ENCODE results near the gene FOXO3. TPM values are rescaled to one million over a fixed set of nuclear protein-coding genes. Genes with fewer than 3 reads are reported as not detected.

The FOXO3 gene
- total RNA-seq, 1 donor from 2014 or later: 43.3 TPM

- TF ChIP-seq, protein P1, sequence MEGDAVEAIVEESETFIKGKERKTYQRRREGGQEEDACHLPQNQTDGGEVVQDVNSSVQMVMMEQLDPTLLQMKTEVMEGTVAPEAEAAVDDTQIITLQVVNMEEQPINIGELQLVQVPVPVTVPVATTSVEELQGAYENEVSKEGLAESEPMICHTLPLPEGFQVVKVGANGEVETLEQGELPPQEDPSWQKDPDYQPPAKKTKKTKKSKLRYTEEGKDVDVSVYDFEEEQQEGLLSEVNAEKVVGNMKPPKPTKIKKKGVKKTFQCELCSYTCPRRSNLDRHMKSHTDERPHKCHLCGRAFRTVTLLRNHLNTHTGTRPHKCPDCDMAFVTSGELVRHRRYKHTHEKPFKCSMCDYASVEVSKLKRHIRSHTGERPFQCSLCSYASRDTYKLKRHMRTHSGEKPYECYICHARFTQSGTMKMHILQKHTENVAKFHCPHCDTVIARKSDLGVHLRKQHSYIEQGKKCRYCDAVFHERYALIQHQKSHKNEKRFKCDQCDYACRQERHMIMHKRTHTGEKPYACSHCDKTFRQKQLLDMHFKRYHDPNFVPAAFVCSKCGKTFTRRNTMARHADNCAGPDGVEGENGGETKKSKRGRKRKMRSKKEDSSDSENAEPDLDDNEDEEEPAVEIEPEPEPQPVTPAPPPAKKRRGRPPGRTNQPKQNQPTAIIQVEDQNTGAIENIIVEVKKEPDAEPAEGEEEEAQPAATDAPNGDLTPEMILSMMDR (conservative IDR thresholded peaks at IDR 0.05): no peak
- H3K4me3 Mint-ChIP-seq: peak overlapping the region; percentile 56
- peaks cover 12% of the 10 kb centered on the region for H3K36me3 Mint-ChIP-seq
- H3K9me3 Mint-ChIP-seq: no peaks in the 10 kb centered on the region
- no peaks in the 10 kb centered on the region for H3K27me3 Mint-ChIP-seq
- H3K4me1 Mint-ChIP-seq (ENCODE audit: unreplicated experiment): peaks cover 77% of the 10 kb centered on the region
- no peak for DNase-seq (ENCODE audit: extremely low spot score, unreplicated experiment)
- peak overlapping the region; percentile 86 for H3K27ac Mint-ChIP-seq
These were observed 28.6 kb downstream of the FOXO3 start for GRCh38 chr6:108589244-108589791.

GRCh38 chr6:108591040-108591816 lies 30.5 kb downstream of the FOXO3 start:
- Mint-ChIP-seq H3K4me3 (peak overlapping the region; percentile 32), H3K4me1 (ENCODE audit: unreplicated experiment) (peaks cover 85% of the 10 kb centered on the region), H3K9me3 (no peaks in the 10 kb centered on the region), H3K27me3 (no peaks in the 10 kb centered on the region), H3K36me3 (peaks cover 12% of the 10 kb centered on the region), H3K27ac (peak overlapping the region; percentile 70)
- DNase-seq (ENCODE audit: extremely low spot score, unreplicated experiment): no peak
- TF ChIP-seq, protein P1 (conservative IDR thresholded peaks at IDR 0.05): no peak

DNA sequence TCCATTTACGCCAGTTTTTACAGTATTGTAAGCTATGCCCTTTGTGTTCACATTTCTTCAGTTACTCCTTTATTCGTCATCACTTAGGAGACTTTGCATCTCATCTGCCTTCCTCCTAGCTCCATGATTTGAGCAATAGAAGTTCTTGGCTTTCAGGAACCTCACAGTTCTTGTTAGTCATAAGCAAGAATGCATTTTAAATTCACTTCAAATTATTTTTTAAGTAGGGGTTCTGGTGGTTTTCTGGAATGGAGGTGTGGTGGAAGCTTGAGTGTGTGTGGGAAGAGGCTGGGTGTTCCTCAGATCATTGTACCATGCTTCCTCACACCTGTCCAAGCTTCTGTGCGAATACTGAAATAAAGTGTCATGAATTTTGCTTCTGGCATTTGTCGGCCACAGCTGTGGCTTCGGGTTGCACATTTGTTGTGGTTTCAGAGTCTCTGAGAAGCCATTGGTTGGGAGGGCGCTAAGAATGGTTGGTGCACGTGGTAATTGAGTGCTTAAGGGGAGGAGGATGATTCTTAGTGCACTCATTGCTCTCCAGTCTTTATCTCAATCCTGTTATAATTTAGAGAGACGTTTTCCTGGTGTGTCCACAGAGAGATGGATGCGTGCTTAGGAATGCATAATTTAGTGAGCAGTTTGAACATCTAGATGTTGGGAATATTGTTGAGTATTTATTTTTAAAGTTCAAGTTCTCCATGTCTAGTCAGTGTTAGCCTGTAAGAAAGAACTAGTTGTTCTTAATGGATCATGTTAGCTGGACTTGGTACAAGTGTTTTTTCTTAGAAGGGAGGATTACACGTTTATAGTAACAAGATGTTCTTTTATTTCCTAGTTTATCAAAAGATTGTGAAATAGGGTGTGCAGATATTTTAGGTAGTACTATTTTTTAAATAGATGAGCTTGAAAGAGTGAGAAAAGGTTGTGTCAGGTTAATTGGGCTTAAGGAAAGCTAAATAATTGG lies 31.9 kb downstream of the FOXO3 start:
- no peak for DNase-seq (ENCODE audit: extremely low spot score, unreplicated experiment)
- Mint-ChIP-seq H3K36me3 (peaks cover 8% of the 10 kb centered on the region), H3K4me1 (ENCODE audit: unreplicated experiment) (peaks cover 87% of the 10 kb centered on the region), H3K27me3 (no peaks in the 10 kb centered on the region), H3K27ac (peak overlapping the region; percentile 63), H3K9me3 (no peaks in the 10 kb centered on the region), H3K4me3 (peak overlapping the region; percentile 25)
- TF ChIP-seq, protein P1 (conservative IDR thresholded peaks at IDR 0.05): no peak

- Mint-ChIP-seq H3K4me3 (no peak overlapping the region), H3K36me3 (peaks cover 8% of the 10 kb centered on the region), H3K27ac (no peak overlapping the region), H3K9me3 (no peaks in the 10 kb centered on the region), H3K4me1 (ENCODE audit: unreplicated experiment) (peaks cover 82% of the 10 kb centered on the region), H3K27me3 (no peaks in the 10 kb centered on the region)
- no peak for DNase-seq (ENCODE audit: extremely low spot score, unreplicated experiment)
- TF ChIP-seq, protein P1 (conservative IDR thresholded peaks at IDR 0.05): no peak
These were observed 33.4 kb downstream of the FOXO3 start for GRCh38 chr6:108594151-108594550.

- no peak overlapping the region for H3K4me3 Mint-ChIP-seq
- no peak overlapping the region for H3K27ac Mint-ChIP-seq
- peaks cover 8% of the 10 kb centered on the region for H3K36me3 Mint-ChIP-seq
- H3K4me1 Mint-ChIP-seq (ENCODE audit: unreplicated experiment): peaks cover 82% of the 10 kb centered on the region
- TF ChIP-seq, protein P1 (conservative IDR thresholded peaks at IDR 0.05): no peak
- DNase-seq (ENCODE audit: extremely low spot score, unreplicated experiment): no peak
- H3K27me3 Mint-ChIP-seq: no peaks in the 10 kb centered on the region
- H3K9me3 Mint-ChIP-seq: no peaks in the 10 kb centered on the region
These were observed 33.9 kb downstream of the FOXO3 start for GRCh38 chr6:108594640-108595039.

Measured in type B pancreatic cell (in vitro differentiated cells).